ENCODE results near the gene C19orf53.

DNA sequence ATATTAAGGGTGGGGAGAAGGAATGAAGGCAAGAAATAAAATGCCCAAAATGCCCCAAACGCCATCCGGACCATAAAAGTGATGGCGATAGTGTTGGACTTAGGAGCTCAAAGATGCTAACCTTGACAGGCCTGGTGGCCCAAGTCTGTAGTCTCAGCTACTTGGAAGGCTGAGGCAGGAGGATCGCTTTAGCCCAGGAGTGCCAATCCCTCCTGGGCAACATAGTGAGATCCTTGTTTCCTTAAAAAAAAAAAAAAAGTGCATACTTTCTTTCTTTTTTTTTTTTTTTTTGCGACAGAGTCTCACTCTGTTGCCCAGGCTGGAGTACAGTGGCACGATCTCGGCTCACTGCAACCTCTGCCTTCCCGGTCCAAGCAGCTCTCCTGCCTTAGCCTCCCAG is 41.9 kb upstream of the C19orf53 start:
- TF ChIP-seq JUND (IDR thresholded peaks at IDR 0.05; ENCODE audit: low read depth, low read length) = no peak
- TF ChIP-seq TCF7 (IDR thresholded peaks at IDR 0.05; ENCODE audit: borderline replicate concordance) = no peak
- TF ChIP-seq, protein P1, sequence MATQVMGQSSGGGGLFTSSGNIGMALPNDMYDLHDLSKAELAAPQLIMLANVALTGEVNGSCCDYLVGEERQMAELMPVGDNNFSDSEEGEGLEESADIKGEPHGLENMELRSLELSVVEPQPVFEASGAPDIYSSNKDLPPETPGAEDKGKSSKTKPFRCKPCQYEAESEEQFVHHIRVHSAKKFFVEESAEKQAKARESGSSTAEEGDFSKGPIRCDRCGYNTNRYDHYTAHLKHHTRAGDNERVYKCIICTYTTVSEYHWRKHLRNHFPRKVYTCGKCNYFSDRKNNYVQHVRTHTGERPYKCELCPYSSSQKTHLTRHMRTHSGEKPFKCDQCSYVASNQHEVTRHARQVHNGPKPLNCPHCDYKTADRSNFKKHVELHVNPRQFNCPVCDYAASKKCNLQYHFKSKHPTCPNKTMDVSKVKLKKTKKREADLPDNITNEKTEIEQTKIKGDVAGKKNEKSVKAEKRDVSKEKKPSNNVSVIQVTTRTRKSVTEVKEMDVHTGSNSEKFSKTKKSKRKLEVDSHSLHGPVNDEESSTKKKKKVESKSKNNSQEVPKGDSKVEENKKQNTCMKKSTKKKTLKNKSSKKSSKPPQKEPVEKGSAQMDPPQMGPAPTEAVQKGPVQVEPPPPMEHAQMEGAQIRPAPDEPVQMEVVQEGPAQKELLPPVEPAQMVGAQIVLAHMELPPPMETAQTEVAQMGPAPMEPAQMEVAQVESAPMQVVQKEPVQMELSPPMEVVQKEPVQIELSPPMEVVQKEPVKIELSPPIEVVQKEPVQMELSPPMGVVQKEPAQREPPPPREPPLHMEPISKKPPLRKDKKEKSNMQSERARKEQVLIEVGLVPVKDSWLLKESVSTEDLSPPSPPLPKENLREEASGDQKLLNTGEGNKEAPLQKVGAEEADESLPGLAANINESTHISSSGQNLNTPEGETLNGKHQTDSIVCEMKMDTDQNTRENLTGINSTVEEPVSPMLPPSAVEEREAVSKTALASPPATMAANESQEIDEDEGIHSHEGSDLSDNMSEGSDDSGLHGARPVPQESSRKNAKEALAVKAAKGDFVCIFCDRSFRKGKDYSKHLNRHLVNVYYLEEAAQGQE (IDR thresholded peaks at IDR 0.05; ENCODE audit: low read depth, low read length) = no peak
- no peak for TF ChIP-seq CBFB (IDR thresholded peaks at IDR 0.05; ENCODE audit: low read depth)
- TF ChIP-seq, protein P2, sequence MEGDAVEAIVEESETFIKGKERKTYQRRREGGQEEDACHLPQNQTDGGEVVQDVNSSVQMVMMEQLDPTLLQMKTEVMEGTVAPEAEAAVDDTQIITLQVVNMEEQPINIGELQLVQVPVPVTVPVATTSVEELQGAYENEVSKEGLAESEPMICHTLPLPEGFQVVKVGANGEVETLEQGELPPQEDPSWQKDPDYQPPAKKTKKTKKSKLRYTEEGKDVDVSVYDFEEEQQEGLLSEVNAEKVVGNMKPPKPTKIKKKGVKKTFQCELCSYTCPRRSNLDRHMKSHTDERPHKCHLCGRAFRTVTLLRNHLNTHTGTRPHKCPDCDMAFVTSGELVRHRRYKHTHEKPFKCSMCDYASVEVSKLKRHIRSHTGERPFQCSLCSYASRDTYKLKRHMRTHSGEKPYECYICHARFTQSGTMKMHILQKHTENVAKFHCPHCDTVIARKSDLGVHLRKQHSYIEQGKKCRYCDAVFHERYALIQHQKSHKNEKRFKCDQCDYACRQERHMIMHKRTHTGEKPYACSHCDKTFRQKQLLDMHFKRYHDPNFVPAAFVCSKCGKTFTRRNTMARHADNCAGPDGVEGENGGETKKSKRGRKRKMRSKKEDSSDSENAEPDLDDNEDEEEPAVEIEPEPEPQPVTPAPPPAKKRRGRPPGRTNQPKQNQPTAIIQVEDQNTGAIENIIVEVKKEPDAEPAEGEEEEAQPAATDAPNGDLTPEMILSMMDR (IDR thresholded peaks at IDR 0.05 in 2 of 3, conservative IDR thresholded peaks at IDR 0.05 in 1 of 3; ENCODE audit: control insufficient read depth in 2 of 3, extremely low read depth in 1 of 3, insufficient read depth in 1 of 3, low read depth in 3 of 3, low read length in 3 of 3) = no peak
- TF ChIP-seq HDGF (IDR thresholded peaks at IDR 0.05) = no peak

Data from GM12878 (cell line).